HFF-Myc (cell line): Measurements from ENCODE around the gene NHERF1.
A peak's percentile ranks its signal among the peaks of the same experiment; 100 is the strongest.

Source experiments
- DNase-seq: peaks from one replicate; pipeline ENCODE4 v3.0.0-alpha.2; 2011; ENCODE audit warnings: low read depth; ENCODE audit errors: extremely low read depth
- H3K4me3 ChIP-seq: replicated peaks from 2 replicates; pipeline ENCODE4 v1.5.1; 2011; ENCODE audit warnings: low read depth, mild to moderate bottlenecking, control low read depth, low read length
- TF ChIP-seq, protein P1 (sequence below): IDR thresholded peaks from 2 replicates; pipeline ENCODE4 v1.5.1; 2012; ENCODE audit warnings: mild to moderate bottlenecking, low read depth, low read length, control low read depth; ENCODE audit errors: missing control alignments

Gene NHERF1

DNA sequence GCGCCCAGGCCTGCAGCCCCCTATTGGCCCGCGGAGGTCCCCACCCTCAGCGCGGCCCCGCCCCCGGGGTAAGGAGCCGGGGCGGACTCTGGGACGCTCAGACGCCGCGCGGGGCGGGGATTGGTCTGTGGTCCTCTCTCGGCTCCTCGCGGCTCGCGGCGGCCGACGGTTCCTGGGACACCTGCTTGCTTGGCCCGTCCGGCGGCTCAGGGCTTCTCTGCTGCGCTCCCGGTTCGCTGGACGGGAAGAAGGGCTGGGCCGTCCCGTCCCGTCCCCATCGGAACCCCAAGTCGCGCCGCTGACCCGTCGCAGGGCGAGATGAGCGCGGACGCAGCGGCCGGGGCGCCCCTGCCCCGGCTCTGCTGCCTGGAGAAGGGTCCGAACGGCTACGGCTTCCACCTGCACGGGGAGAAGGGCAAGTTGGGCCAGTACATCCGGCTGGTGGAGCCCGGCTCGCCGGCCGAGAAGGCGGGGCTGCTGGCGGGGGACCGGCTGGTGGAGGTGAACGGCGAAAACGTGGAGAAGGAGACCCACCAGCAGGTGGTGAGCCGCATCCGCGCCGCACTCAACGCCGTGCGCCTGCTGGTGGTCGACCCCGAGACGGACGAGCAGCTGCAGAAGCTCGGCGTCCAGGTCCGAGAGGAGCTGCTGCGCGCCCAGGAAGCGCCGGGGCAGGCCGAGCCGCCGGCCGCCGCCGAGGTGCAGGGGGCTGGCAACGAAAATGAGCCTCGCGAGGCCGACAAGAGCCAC, at the start of gene NHERF1:
Gene NHERF1, plus strand, starts transcription at position 100 of the 750 bp plus-strand sequence. Its CDS starts 219 bp downstream, at position 319.
- H3K4me3 ChIP-seq = peak within 1 kb of the TSS; percentile 81
- peak; percentile 40 for DNase-seq
- TF ChIP-seq, protein P1, sequence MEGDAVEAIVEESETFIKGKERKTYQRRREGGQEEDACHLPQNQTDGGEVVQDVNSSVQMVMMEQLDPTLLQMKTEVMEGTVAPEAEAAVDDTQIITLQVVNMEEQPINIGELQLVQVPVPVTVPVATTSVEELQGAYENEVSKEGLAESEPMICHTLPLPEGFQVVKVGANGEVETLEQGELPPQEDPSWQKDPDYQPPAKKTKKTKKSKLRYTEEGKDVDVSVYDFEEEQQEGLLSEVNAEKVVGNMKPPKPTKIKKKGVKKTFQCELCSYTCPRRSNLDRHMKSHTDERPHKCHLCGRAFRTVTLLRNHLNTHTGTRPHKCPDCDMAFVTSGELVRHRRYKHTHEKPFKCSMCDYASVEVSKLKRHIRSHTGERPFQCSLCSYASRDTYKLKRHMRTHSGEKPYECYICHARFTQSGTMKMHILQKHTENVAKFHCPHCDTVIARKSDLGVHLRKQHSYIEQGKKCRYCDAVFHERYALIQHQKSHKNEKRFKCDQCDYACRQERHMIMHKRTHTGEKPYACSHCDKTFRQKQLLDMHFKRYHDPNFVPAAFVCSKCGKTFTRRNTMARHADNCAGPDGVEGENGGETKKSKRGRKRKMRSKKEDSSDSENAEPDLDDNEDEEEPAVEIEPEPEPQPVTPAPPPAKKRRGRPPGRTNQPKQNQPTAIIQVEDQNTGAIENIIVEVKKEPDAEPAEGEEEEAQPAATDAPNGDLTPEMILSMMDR = no peak

DNA sequence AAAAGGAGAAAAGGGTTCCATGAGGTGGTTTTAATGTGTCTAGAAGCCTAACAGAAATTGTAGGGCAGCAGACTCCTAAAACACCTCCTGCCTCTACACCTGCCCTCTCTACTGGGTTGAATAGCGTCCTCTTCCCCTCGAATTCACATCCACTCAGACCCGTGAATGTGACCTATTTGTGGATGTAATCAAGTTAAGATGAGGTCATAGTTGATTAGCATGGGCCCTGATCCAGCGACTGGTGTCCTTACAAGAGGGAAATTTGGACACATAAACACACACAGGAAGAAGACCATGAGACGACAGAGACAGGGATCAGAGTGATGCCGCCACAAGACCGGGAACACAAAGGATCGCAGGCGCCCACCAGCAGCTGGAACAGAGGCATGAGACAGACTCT, 49.2 kb upstream of the NHERF1 start:
- DNase-seq = no peak
- TF ChIP-seq, protein P1 = no peak
- no peak overlapping the region for H3K4me3 ChIP-seq

DNA sequence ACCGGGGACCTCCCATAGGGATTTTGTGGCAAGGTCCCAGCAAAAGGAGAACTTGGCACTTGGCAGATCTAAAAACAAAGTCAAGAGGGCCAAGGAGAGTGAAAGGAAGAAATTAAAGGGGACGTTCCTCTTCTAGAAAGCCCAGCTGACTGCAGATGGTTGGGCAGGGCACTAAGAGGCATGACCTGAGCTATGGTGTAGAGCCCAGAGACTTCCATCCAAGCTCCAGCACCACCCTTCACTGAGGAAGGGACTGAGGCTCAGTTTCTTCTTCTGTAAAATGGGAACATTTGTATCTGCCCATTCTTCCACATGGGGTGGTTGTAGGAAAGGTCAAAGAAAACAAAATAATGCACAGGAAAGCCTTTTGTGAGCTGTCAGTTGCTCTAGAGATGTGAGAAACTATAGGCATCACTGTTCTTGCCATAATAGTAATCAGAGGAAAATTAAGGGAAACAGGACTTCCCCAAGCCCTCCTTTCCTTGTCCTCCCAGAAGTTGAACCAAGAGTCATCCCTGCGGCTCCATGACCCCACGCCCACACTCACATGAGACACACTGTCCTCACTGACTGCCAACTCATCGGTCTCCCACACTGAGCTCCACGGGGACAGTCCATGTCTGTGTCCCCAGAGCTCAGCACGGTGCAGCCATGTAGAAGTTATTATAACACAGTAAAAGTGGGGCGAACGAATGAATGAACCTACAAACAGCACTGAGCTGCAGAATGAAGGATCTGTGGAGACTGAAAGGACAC, 46.1 kb upstream of the NHERF1 start:
- TF ChIP-seq, protein P1 = no peak
- H3K4me3 ChIP-seq = no peak overlapping the region
- no peak for DNase-seq

DNA sequence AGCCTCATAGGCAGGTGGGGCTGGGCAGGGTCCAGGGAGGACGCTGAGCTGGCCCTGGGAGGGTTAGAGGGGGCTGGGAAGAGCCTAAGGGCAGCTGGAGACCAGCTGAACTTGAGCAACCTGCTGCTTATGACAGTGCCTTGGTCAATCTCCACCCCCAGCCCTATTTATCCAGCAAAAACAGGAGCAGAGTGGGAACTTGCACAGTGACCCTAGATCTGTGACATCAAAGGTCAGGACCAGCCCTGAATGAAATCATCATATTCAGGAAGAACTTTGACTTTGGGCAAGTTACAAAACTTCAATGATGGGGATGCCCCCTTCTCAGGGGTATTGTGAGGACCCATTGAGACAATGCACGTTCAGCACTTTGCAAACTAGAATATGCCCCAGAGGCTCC, 45.1 kb upstream of the NHERF1 start:
- H3K4me3 ChIP-seq = no peak overlapping the region
- DNase-seq = no peak
- TF ChIP-seq, protein P1 = no peak

DNA sequence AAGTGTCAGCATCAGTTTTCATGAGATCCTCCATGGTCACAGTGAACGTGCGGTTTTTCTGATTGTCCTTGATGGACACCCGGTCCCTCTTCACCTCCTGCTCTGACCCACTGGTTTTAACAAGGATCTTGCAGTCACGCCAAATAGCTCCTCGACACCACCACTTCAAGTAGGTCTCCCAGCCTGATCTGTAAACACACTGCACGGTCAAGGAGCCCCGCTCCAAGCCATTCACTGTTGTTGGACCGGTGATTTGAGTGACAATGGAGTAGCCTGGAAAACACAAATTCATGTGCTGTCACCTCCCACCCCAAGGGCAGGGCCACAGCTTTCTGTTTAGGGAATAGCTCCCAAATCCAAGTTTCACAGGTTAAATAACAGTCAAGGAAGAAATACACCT, 43.9 kb upstream of the NHERF1 start:
- TF ChIP-seq, protein P1 = no peak
- H3K4me3 ChIP-seq = no peak overlapping the region
- no peak for DNase-seq

DNA sequence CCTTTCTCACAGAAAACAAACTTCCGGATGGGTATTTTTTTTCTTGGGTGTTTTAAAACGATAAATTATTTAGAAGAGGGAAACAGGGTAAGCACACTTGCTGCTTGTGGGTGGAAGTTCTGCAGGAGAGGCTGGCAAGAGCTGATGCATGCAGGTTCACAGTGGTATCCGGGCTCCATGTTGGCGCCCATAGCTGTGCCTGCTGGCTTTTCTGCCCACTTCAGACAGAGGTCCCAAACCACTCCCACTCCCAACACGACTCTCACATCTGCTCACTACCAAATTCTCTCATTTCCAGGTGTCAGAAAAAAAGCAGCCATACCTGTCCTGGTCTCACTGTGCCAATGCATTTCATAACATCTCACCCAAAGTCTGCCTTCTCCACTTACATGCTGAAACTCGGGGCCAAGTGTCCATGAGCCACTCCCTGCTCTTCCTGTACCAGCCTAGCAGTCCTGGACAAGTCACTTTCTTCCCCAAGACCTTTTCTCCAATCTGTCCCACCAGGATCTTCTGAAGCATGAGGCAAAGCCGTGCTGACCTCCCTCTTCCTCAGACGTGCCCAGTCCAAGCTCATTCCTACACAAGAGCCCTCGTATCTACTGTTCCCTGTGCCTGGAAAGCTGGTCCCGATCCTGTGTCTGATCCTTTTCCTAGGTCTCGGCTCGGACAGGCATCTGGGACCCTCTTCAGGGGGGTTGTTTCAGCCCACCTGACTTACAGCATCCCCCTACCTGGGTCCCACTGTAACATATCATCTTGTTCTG, 37.2 kb upstream of the NHERF1 start:
- H3K4me3 ChIP-seq = no peak overlapping the region
- no peak for DNase-seq
- TF ChIP-seq, protein P1 = no peak
